HEK293T (cell line): ENCODE measurements around the gene DYDC2.

Experiments used
- ELF4 ChIP-seq: fragments of 450-650 bp; IDR thresholded peaks from 2 replicates; pipeline ENCODE4 v1.6.1; 2017; ENCODE audit warnings: antibody characterized with exemption
- HDGF ChIP-seq: fragments of 450-650 bp; IDR thresholded peaks from 2 replicates; pipeline ENCODE4 v1.6.1; 2017; ENCODE audit warnings: antibody characterized with exemption, borderline replicate concordance
- SUZ12 ChIP-seq: fragments of 450-650 bp; IDR thresholded peaks from 2 replicates; pipeline ENCODE4 v1.6.1; 2016; ENCODE audit warnings: mild to moderate bottlenecking
- TARDBP ChIP-seq: fragments of 450-650 bp; IDR thresholded peaks from 2 replicates; pipeline ENCODE4 v1.6.1; 2016

- TF ChIP-seq TARDBP (no peak), SUZ12 (no peak), ELF4 (no peak), HDGF (no peak)
These were observed 49.6 kb downstream of the DYDC2 start for GRCh38 chr10:80406204-80406603.
